ENCODE data around the gene ME1. TPM values are rescaled to one million over a fixed set of nuclear protein-coding genes. Genes with fewer than 3 reads are reported as not detected.

ME1 gene
- total RNA-seq, result 64.6 to 88.7 TPM (median 83.6 TPM) in 3 replicates
- long read RNA-seq, transcript ME1-201 (14 exons, 3,371 nt), result major isoform, 82 of 100 reads
- long read RNA-seq, partial matches to known transcripts, result 4 of 100 reads
- long read RNA-seq, other reads (novel, unspliced or antisense), result 14 of 100 reads

DNA sequence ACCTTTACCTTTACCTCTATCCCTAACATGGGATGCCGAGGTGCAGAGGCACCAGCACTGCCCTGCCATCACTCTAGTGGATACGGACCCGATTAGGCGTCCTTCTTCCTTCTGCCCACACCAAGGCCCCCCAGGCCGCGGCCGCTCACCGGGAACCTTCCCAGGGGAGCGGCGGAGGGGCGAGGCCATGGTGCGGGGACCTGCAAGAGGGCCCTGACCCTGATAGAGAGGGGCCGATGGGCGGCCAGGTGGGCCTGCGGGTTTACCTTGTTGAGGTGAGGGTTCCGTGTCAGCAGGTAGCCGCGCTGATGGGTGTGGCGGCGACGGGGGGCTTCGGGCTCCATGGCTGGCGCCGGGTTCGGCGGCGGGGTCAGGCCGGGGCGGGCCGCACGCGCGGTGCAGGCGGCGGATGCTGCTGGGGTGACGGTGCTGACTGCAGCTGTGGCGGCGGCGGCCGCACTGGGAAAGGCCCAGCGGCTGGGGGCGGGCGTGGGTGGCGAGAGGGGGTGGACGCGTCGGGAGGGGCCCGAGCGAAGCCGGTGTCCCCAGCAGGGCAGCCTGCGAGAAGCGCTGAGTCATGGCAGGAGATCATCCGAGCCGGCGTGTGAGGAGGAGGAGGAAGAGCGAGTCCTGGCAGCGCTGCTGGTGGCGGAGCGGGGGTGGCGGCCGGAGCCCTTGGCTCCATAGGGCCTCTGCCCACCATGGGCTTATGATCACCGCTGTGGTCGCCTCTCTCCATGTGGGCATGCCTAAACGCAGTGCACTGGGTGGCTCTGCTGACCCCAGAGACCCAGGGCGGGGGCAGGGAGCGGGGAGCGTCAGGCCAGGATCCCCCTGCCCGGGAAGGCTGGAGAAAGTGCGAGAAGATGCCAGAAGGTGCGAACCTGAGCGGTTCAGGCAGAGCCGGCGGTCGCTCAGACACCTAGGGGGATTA lies at the start of gene ME1:
Gene ME1 (minus strand): TSS at position 441 of the 934 bp plus-strand sequence. CDS start 97 bp downstream, at position 344.
- peaks cover 69% of the 10 kb centered on the region for H3K4me1 Mint-ChIP-seq (ENCODE audit: low read depth)
- H3K36me3 Mint-ChIP-seq (ENCODE audit: low read depth), result peaks cover 5% of the 10 kb centered on the region
- H3K27ac Mint-ChIP-seq (ENCODE audit: unreplicated experiment), result peak within 1 kb of the TSS; percentile 93
- DNase-seq (ENCODE audit: low spot score), result peak; percentile 92
- no peaks in the 10 kb centered on the region for H3K27me3 Mint-ChIP-seq (ENCODE audit: low read depth)
- no peaks in the 10 kb centered on the region for H3K9me3 Mint-ChIP-seq (ENCODE audit: low read depth)
- TF ChIP-seq, protein P1, sequence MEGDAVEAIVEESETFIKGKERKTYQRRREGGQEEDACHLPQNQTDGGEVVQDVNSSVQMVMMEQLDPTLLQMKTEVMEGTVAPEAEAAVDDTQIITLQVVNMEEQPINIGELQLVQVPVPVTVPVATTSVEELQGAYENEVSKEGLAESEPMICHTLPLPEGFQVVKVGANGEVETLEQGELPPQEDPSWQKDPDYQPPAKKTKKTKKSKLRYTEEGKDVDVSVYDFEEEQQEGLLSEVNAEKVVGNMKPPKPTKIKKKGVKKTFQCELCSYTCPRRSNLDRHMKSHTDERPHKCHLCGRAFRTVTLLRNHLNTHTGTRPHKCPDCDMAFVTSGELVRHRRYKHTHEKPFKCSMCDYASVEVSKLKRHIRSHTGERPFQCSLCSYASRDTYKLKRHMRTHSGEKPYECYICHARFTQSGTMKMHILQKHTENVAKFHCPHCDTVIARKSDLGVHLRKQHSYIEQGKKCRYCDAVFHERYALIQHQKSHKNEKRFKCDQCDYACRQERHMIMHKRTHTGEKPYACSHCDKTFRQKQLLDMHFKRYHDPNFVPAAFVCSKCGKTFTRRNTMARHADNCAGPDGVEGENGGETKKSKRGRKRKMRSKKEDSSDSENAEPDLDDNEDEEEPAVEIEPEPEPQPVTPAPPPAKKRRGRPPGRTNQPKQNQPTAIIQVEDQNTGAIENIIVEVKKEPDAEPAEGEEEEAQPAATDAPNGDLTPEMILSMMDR (IDR thresholded peaks at IDR 0.05), result peak; percentile 23
- H3K4me3 Mint-ChIP-seq (ENCODE audit: unreplicated experiment), result peak within 1 kb of the TSS; percentile 91

DNA sequence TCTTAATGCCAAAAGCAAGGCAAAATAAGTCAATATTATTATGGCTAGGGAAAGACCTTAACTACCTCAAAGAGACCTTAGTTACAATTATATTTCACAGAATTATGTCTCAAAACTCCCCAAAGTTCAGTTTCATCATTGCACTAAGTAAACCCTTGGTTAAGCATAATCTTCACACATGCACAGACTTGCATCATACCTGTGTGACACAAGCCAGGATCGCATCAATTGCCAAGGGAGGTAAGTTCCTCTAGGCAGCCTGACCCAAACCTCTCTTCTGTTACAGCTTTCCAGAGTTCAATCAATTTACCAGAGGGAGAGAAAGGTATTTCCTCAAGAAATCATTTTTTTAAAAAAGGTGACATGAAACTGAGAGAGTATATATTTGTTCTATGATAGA lies 49.6 kb upstream of the ME1 start:
- no peak for DNase-seq (ENCODE audit: low spot score)
- Mint-ChIP-seq H3K27ac (ENCODE audit: unreplicated experiment) (no peak overlapping the region), H3K4me3 (ENCODE audit: unreplicated experiment) (no peak overlapping the region), H3K27me3 (ENCODE audit: low read depth) (peaks cover 41% of the 10 kb centered on the region), H3K36me3 (ENCODE audit: low read depth) (peaks cover 1% of the 10 kb centered on the region), H3K4me1 (ENCODE audit: low read depth) (no peaks in the 10 kb centered on the region), H3K9me3 (ENCODE audit: low read depth) (peaks cover 2% of the 10 kb centered on the region)
- TF ChIP-seq, protein P1 (IDR thresholded peaks at IDR 0.05), result no peak

DNA sequence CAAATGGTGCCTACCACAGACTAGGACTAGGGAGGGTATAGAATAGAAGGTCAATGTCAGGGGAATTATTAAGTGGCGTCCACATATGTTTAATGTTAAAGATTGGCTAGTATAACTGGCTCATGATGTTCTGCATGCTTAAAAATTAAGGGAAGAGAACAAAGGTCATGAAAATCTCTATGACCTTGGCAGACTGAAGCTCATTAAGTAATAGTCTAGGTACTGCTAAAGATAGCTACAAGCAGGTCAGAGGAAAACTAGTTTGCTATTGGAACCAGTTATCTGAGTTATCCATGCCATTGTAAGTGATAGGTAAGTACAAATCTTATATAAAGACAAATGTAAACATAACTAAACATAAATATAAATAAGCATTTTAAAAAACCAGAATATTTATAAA lies 48.5 kb upstream of the ME1 start:
- Mint-ChIP-seq H3K4me1 (ENCODE audit: low read depth) (no peaks in the 10 kb centered on the region), H3K9me3 (ENCODE audit: low read depth) (peaks cover 2% of the 10 kb centered on the region), H3K4me3 (ENCODE audit: unreplicated experiment) (no peak overlapping the region), H3K27ac (ENCODE audit: unreplicated experiment) (no peak overlapping the region), H3K36me3 (ENCODE audit: low read depth) (peaks cover 1% of the 10 kb centered on the region), H3K27me3 (ENCODE audit: low read depth) (peaks cover 47% of the 10 kb centered on the region)
- no peak for DNase-seq (ENCODE audit: low spot score)
- TF ChIP-seq, protein P1 (IDR thresholded peaks at IDR 0.05), result no peak

DNA sequence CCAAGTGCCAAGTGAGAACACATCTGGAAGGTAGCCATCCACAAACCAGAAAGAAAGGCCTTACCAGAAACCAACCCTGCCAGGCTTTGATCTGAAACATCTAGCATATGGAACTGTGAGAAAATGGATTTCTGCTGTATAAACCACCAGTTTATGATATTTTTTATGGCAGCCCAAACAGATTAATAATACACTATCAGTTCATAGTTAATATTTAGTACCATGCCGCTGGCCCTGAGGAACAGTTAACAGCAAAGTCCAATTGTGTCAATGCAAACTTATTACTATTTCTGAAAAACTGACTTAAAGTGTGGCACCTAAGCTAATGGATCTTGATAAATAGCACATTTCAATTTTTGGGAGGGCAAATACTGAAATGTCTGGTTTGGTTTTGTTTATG lies 46.1 kb upstream of the ME1 start:
- H3K9me3 Mint-ChIP-seq (ENCODE audit: low read depth), result peaks cover 2% of the 10 kb centered on the region
- no peak overlapping the region for H3K27ac Mint-ChIP-seq (ENCODE audit: unreplicated experiment)
- H3K36me3 Mint-ChIP-seq (ENCODE audit: low read depth), result peaks cover 1% of the 10 kb centered on the region
- TF ChIP-seq, protein P1 (IDR thresholded peaks at IDR 0.05), result no peak
- peaks cover 49% of the 10 kb centered on the region for H3K27me3 Mint-ChIP-seq (ENCODE audit: low read depth)
- H3K4me1 Mint-ChIP-seq (ENCODE audit: low read depth), result no peaks in the 10 kb centered on the region
- H3K4me3 Mint-ChIP-seq (ENCODE audit: unreplicated experiment), result no peak overlapping the region
- no peak for DNase-seq (ENCODE audit: low spot score)

DNA sequence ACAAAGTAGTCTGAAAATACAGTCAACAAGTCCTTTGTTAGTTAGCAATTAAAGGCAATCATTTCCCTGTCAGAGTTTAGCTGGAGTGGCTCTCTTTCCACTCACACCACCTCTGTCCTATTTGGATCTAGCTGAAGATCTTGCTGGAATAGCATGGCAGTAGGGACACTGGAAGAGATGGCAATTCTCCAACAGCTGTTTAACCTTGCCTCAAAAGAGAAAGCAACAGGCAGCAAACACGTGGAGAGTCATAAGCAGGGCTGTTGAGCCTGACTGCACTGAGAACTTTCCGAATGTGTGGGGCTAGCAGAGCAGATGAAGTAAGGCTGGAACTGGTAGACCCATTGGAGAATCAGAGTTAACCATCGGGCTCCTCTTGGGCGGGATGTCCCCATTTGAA lies 43.5 kb upstream of the ME1 start:
- H3K27me3 Mint-ChIP-seq (ENCODE audit: low read depth), result peaks cover 41% of the 10 kb centered on the region
- H3K27ac Mint-ChIP-seq (ENCODE audit: unreplicated experiment), result no peak overlapping the region
- H3K4me1 Mint-ChIP-seq (ENCODE audit: low read depth), result no peaks in the 10 kb centered on the region
- no peaks in the 10 kb centered on the region for H3K36me3 Mint-ChIP-seq (ENCODE audit: low read depth)
- TF ChIP-seq, protein P1 (IDR thresholded peaks at IDR 0.05), result no peak
- no peak overlapping the region for H3K4me3 Mint-ChIP-seq (ENCODE audit: unreplicated experiment)
- no peak for DNase-seq (ENCODE audit: low spot score)
- peaks cover 2% of the 10 kb centered on the region for H3K9me3 Mint-ChIP-seq (ENCODE audit: low read depth)

All from chondrocyte (in vitro differentiated cells).